Left forelimb (tissue), 1 donor: ENCODE measurements around the gene SENP7.
"Not testable (repeated sequence)": the region's sequence is repeated elsewhere in the genome, so short reads cannot be mapped to it uniquely, and the experiment has no call there.

Source experiments
- DNase-seq: peaks from one replicate; pipeline ENCODE4 v3.0.0-alpha.2; 2018; ENCODE audit warnings: low spot score

Gene SENP7

GRCh38 chr3:101329016-101329673, 183.9 kb downstream of the SENP7 start:
- no peak for DNase-seq

- no peak for DNase-seq
These were observed 187.4 kb downstream of the SENP7 start for GRCh38 chr3:101325393-101326134.

- DNase-seq, result no peak
These were observed 192.5 kb downstream of the SENP7 start, which contains the start of gene IMPG2 for GRCh38 chr3:101320475-101320874. Gene IMPG2 (minus strand): TSS chr3:101320575. CDS start chr3:101320372, 203 bp downstream.

- no peak for DNase-seq
These were observed 193.5 kb downstream of the SENP7 start for GRCh38 chr3:101319531-101319930.

- DNase-seq, result no peak
These were observed 200.5 kb downstream of the SENP7 start for GRCh38 chr3:101312545-101312944.

GRCh38 chr3:101311676-101312075, 201.3 kb downstream of the SENP7 start:
- DNase-seq, result no peak

- no peak for DNase-seq
These were observed 202.0 kb downstream of the SENP7 start for GRCh38 chr3:101310978-101311375.

GRCh38 chr3:101308147-101308772, 204.8 kb downstream of the SENP7 start:
- DNase-seq, result not testable (repeated sequence)

GRCh38 chr3:101303836-101304235, 209.2 kb downstream of the SENP7 start:
- no peak for DNase-seq

GRCh38 chr3:101303089-101303731, 209.8 kb downstream of the SENP7 start:
- no peak for DNase-seq

- DNase-seq, result no peak
These were observed 212.9 kb downstream of the SENP7 start for GRCh38 chr3:101300073-101300472.

GRCh38 chr3:101292027-101292426, 221.0 kb downstream of the SENP7 start:
- no peak for DNase-seq

GRCh38 chr3:101288294-101288693, 224.7 kb downstream of the SENP7 start:
- DNase-seq, result no peak

- no peak for DNase-seq
These were observed 228.3 kb downstream of the SENP7 start for GRCh38 chr3:101284757-101285156.

- no peak for DNase-seq
These were observed 231.4 kb downstream of the SENP7 start for GRCh38 chr3:101281521-101282030.

- DNase-seq, result no peak
These were observed 233.1 kb downstream of the SENP7 start for GRCh38 chr3:101279765-101280385.

- no peak for DNase-seq
These were observed 233.8 kb downstream of the SENP7 start for GRCh38 chr3:101279162-101279561.

- no peak for DNase-seq
These were observed 234.3 kb downstream of the SENP7 start for GRCh38 chr3:101278727-101279126.
